Upper lobe of right lung (tissue), 1 donor: ENCODE measurements around the gene ST6GALNAC2. TPM values are rescaled to one million over a fixed set of nuclear protein-coding genes. Genes with fewer than 3 reads are reported as not detected.

Experiments
- ATAC-seq: fragments of 200-7000 bp; cut with Tn5 transposase; one replicate; pipeline ENCODE4 v1.9.1; 2020; ENCODE audit warnings: mild to moderate bottlenecking, moderate library complexity
- DNase-seq: peaks from one replicate; pipeline ENCODE4 v3.0.0-alpha.2; 2020
- H3K27ac ChIP-seq: fragments of 200-600 bp; one replicate; pipeline ENCODE4 v1.8.0; 2022
- H3K27me3 ChIP-seq: fragments of 200-600 bp; one replicate; pipeline ENCODE4 v1.8.0; 2022; ENCODE audit warnings: mild to moderate bottlenecking
- H3K36me3 ChIP-seq: fragments of 200-600 bp; one replicate; pipeline ENCODE4 v1.8.0; 2022
- H3K4me1 ChIP-seq: fragments of 200-600 bp; one replicate; pipeline ENCODE4 v1.8.0; 2022
- H3K4me3 ChIP-seq: fragments of 200-600 bp; one replicate; pipeline ENCODE4 v1.8.0; 2022; ENCODE audit warnings: mild to moderate bottlenecking
- H3K9me3 ChIP-seq: fragments of 200-600 bp; one replicate; pipeline ENCODE4 v1.8.0; 2022
- CTCF ChIP-seq: fragments of 200-600 bp; IDR thresholded peaks from one replicate; pipeline ENCODE4 v1.8.0; 2022; ENCODE audit warnings: antibody characterized with exemption
- intact Hi-C: fragments of 100-400 bp; cut with DNase I; formaldehyde crosslinking; loops from one replicate; pipeline ENCODE4 v1.11.0; 2022
- total RNA-seq: library from RNA; stranded (reverse); fragmentation: NEBNext Ultra II Directional; extraction: Animal tissue kit (Norgen Biotek cat#: 25700); gene quantifications from one replicate; pipeline ENCODE4 v1.2.1, GENCODE V29; 2021
- donor health status: DM: no; HTN: yes; CAD: no; lungs with severe emphysema.

ST6GALNAC2 gene
- total RNA-seq, 1 donor from 2014 or later, result 24.5 TPM

GRCh38 chr17:76570877-76571471 lies 14.7 kb downstream of the ST6GALNAC2 start:
- Histone ChIP-seq H3K27ac (no peak overlapping the region), H3K9me3 (no peaks in the 10 kb centered on the region), H3K4me3 (no peak overlapping the region), H3K4me1 (peaks cover 17% of the 10 kb centered on the region), H3K27me3 (no peaks in the 10 kb centered on the region), H3K36me3 (peaks cover 8% of the 10 kb centered on the region)
- DNase-seq, result no peak
- intact Hi-C loops, result no loop called here
- ATAC-seq, result no peak
- TF ChIP-seq CTCF, result no peak

DNA sequence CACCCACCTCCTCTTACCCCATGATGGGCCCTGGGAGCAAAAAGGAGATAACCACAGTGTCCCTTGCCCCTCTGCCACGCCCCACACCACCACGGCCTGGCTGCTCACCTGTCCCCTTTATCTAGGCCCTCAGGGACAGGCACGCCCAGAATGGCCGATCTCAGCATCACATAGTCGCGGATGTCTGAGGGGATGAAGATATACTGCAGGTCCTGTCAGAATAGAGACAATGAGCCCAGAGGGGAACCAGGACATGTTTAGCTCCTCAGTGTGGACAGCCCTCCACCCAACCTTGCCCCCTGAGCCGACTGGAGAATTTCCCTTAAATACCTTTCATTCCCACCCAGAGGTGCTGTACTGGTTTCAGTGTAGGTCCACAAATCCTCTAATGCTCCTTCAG lies 15.2 kb downstream of the ST6GALNAC2 start:
- H3K27ac ChIP-seq, result no peak overlapping the region

GRCh38 chr17:76569607-76570279 lies 15.9 kb downstream of the ST6GALNAC2 start:
- Histone ChIP-seq H3K9me3 (no peaks in the 10 kb centered on the region), H3K36me3 (peaks cover 17% of the 10 kb centered on the region), H3K27ac (no peak overlapping the region), H3K4me3 (no peak overlapping the region), H3K4me1 (peaks cover 17% of the 10 kb centered on the region), H3K27me3 (no peaks in the 10 kb centered on the region)
- peak; percentile 39 for ATAC-seq
- intact Hi-C loops, result no loop called here
- no peak for TF ChIP-seq CTCF
- DNase-seq, result no peak

More for the DNA sequence above, 15.2 kb downstream of the ST6GALNAC2 start:
- ATAC-seq (no peak), DNase-seq (no peak)
- Histone ChIP-seq H3K27me3 (no peaks in the 10 kb centered on the region), H3K4me1 (peaks cover 17% of the 10 kb centered on the region), H3K36me3 (peaks cover 13% of the 10 kb centered on the region), H3K4me3 (no peak overlapping the region), H3K9me3 (no peaks in the 10 kb centered on the region)
- no peak for TF ChIP-seq CTCF
- intact Hi-C loops, result no loop called here

GRCh38 chr17:76568811-76569221 lies 16.8 kb downstream of the ST6GALNAC2 start:
- Histone ChIP-seq H3K9me3 (no peaks in the 10 kb centered on the region), H3K4me1 (peaks cover 17% of the 10 kb centered on the region), H3K27me3 (no peaks in the 10 kb centered on the region), H3K27ac (no peak overlapping the region), H3K36me3 (peaks cover 21% of the 10 kb centered on the region), H3K4me3 (no peak overlapping the region)
- intact Hi-C loops, result no loop called here
- DNase-seq (no peak), ATAC-seq (no peak)
- TF ChIP-seq CTCF, result no peak

- Histone ChIP-seq H3K9me3 (no peaks in the 10 kb centered on the region), H3K27me3 (no peaks in the 10 kb centered on the region), H3K27ac (no peak overlapping the region), H3K36me3 (peaks cover 21% of the 10 kb centered on the region), H3K4me1 (peaks cover 18% of the 10 kb centered on the region), H3K4me3 (no peak overlapping the region)
- intact Hi-C loops, result no loop called here
- DNase-seq (peak; percentile 80), ATAC-seq (peak; percentile 79)
- no peak for TF ChIP-seq CTCF
Observed at GRCh38 chr17:76567634-76568432, 17.8 kb downstream of the ST6GALNAC2 start.
